Stomach (tissue), 4 donors: Measurements from ENCODE around the gene OSBPL1A.

Experiments used
- CTCF ChIP-seq, 7 experiments: fragments of 450-650 bp in 4 of 7; fragments of 200-600 bp in 3 of 7; sonication (generic) in 3 of 7; IDR thresholded peaks; one replicate each; pipeline ENCODE4 v1.5.1; 2016 to 2019; ENCODE audit warnings: antibody characterized with exemption in 7 of 7, control low read depth in 2 of 7, mild to moderate bottlenecking in 1 of 7
- POLR2A ChIP-seq, 4 donors: fragments of 450-650 bp; IDR thresholded peaks; one replicate each; pipeline ENCODE4 v1.6.1; 2016; ENCODE audit warnings: antibody characterized with exemption in 4 of 4, control low read depth in 2 of 4, mild to moderate bottlenecking in 1 of 4, moderate library complexity in 1 of 4

GRCh38 chr18:24201699-24202687, 195.6 kb downstream of the OSBPL1A start:
- no peak for TF ChIP-seq CTCF (IDR thresholded peaks at IDR 0.05)
- no peak for TF ChIP-seq POLR2A (IDR thresholded peaks at IDR 0.05)
